OCI-M1 (cell line): Measurements from ENCODE around the gene RARB.
A peak's percentile ranks its signal among the peaks of the same experiment; 100 is the strongest.

Experiments used
- DNase-seq: peaks from one replicate; lab custom pipeline; 2025; lab: John Stamatoyannopoulos, UW

RARB gene

GRCh38 chr3:25604107-25604805 is 176.2 kb downstream of the RARB start:
- DNase-seq, result peak; percentile 94

- no peak for DNase-seq
Measured at GRCh38 chr3:25610167-25610566, 182.1 kb downstream of the RARB start.

- no peak for DNase-seq
Measured at GRCh38 chr3:25610779-25611178, 182.7 kb downstream of the RARB start.

- DNase-seq, result no peak
Measured at GRCh38 chr3:25611193-25611592, 183.1 kb downstream of the RARB start.

GRCh38 chr3:25618028-25618427 is 190.0 kb downstream of the RARB start:
- no peak for DNase-seq

- no peak for DNase-seq
Measured at GRCh38 chr3:25619382-25619781, 191.3 kb downstream of the RARB start.

GRCh38 chr3:25620493-25620892 is 192.4 kb downstream of the RARB start:
- DNase-seq, result no peak

GRCh38 chr3:25621087-25621486 is 193.0 kb downstream of the RARB start:
- DNase-seq, result no peak

- no peak for DNase-seq
Measured at GRCh38 chr3:25631989-25632388, 203.9 kb downstream of the RARB start.

GRCh38 chr3:25633919-25634318 is 205.9 kb downstream of the RARB start:
- DNase-seq, result no peak

- DNase-seq, result no peak
Measured at GRCh38 chr3:25635038-25635437, 207.0 kb downstream of the RARB start.
